Measurements from ENCODE around the gene LMNA. TPM values are rescaled to one million over a fixed set of nuclear protein-coding genes. Genes with fewer than 3 reads are reported as not detected.
"Not testable (repeated sequence)": the region's sequence is repeated elsewhere in the genome, so short reads cannot be mapped to it uniquely, and the experiment has no call there.

Gene LMNA
- polyA plus RNA-seq, 1 experiment: 365 TPM

- Histone ChIP-seq H3K27me3 (ENCODE audit: control insufficient read depth, insufficient read depth, low read length) (no peaks in the 10 kb centered on the region), H3K4me3 (ENCODE audit: low read depth, low read length) (no peak overlapping the region), H3K27ac (ENCODE audit: low read depth, low read length) (peak overlapping the region; percentile 99), H3K9me3 (ENCODE audit: control insufficient read depth, insufficient read depth, low read length) (no peaks in the 10 kb centered on the region)
- DNase-seq (ENCODE audit: low read depth, low spot score): no peak
- CTCF ChIA-PET: interaction anchor here (32.7 kb wide), 1 partner anchor 27 kb away, joined by 682 read pairs; no protein-coding TSS in a partner anchor
- POLR2A ChIA-PET: interaction anchor here (5.8 kb wide), 1 partner anchor 11 kb away, joined by 125 read pairs; the partner anchor contains the start of gene LMNA
- TF ChIP-seq, protein P1, sequence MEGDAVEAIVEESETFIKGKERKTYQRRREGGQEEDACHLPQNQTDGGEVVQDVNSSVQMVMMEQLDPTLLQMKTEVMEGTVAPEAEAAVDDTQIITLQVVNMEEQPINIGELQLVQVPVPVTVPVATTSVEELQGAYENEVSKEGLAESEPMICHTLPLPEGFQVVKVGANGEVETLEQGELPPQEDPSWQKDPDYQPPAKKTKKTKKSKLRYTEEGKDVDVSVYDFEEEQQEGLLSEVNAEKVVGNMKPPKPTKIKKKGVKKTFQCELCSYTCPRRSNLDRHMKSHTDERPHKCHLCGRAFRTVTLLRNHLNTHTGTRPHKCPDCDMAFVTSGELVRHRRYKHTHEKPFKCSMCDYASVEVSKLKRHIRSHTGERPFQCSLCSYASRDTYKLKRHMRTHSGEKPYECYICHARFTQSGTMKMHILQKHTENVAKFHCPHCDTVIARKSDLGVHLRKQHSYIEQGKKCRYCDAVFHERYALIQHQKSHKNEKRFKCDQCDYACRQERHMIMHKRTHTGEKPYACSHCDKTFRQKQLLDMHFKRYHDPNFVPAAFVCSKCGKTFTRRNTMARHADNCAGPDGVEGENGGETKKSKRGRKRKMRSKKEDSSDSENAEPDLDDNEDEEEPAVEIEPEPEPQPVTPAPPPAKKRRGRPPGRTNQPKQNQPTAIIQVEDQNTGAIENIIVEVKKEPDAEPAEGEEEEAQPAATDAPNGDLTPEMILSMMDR (IDR thresholded peaks at IDR 0.05; ENCODE audit: low read depth, low read length): no peak
Observed at GRCh38 chr1:156124557-156125483, 10.3 kb downstream of the LMNA start.

GRCh38 chr1:156125544-156125943, 11.0 kb downstream of the LMNA start:
- H3K27ac ChIP-seq (ENCODE audit: low read depth, low read length): peak overlapping the region; percentile 99
- POLR2A ChIA-PET: interaction anchor here (5.8 kb wide), 1 partner anchor 12 kb away, joined by 125 read pairs; the partner anchor contains the start of gene LMNA
- H3K4me3 ChIP-seq (ENCODE audit: low read depth, low read length); H3K9me3 ChIP-seq (ENCODE audit: control insufficient read depth, insufficient read depth, low read length); H3K27me3 ChIP-seq (ENCODE audit: control insufficient read depth, insufficient read depth, low read length); DNase-seq (ENCODE audit: low read depth, low spot score): not testable (repeated sequence)
- CTCF ChIA-PET: interaction anchor here (32.7 kb wide), 1 partner anchor 28 kb away, joined by 682 read pairs; no protein-coding TSS in a partner anchor

DNA sequence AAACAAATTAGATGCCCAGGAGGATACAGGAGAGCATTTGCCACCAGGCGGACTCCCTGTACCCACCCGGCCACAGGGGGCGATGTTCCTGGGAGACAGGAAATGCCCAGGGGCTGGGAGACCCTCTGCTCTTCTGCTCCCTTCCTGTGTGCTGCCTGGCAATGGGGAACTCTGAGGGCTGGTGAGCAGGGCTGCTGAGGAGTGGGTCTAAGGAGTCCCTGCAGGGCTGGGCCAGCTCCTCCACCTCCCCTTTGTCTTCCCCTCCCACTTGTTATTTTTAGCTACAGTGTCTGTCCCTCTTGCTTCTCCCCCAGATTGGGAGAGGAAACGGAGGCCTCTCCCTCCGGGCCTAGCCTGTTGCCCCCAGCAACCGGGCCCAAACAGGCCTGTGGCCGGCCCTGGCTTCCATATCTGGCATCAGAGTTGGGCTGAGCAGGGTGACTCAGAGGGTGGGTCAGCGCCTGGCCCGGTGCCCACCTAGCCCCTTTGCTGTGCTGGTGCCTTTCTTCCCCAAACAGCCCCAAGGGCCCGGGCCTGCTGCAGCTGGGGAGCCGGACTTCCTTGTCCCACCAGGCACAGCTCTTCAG, 11.6 kb downstream of the LMNA start:
- H3K9me3 ChIP-seq (ENCODE audit: control insufficient read depth, insufficient read depth, low read length): no peaks in the 10 kb centered on the region
- ChIA-PET POLR2A (interaction anchor here (1.1 to 5.8 kb wide), 2 partner anchors 12 to 120 kb away, joined by 7 to 125 read pairs; partner anchors contain the start of gene LMNA), CTCF (interaction anchor here (32.7 kb wide), 1 partner anchor 28 kb away, joined by 682 read pairs; no protein-coding TSS in a partner anchor)
- peak; percentile 90 for DNase-seq (ENCODE audit: low read depth, low spot score)
- H3K4me3 ChIP-seq (ENCODE audit: low read depth, low read length): peak overlapping the region; percentile 43
- H3K27ac ChIP-seq (ENCODE audit: low read depth, low read length): peak overlapping the region; percentile 99
- H3K27me3 ChIP-seq (ENCODE audit: control insufficient read depth, insufficient read depth, low read length): no peaks in the 10 kb centered on the region
- TF ChIP-seq, protein P1 (IDR thresholded peaks at IDR 0.05; ENCODE audit: low read depth, low read length): peak; percentile 57

DNA sequence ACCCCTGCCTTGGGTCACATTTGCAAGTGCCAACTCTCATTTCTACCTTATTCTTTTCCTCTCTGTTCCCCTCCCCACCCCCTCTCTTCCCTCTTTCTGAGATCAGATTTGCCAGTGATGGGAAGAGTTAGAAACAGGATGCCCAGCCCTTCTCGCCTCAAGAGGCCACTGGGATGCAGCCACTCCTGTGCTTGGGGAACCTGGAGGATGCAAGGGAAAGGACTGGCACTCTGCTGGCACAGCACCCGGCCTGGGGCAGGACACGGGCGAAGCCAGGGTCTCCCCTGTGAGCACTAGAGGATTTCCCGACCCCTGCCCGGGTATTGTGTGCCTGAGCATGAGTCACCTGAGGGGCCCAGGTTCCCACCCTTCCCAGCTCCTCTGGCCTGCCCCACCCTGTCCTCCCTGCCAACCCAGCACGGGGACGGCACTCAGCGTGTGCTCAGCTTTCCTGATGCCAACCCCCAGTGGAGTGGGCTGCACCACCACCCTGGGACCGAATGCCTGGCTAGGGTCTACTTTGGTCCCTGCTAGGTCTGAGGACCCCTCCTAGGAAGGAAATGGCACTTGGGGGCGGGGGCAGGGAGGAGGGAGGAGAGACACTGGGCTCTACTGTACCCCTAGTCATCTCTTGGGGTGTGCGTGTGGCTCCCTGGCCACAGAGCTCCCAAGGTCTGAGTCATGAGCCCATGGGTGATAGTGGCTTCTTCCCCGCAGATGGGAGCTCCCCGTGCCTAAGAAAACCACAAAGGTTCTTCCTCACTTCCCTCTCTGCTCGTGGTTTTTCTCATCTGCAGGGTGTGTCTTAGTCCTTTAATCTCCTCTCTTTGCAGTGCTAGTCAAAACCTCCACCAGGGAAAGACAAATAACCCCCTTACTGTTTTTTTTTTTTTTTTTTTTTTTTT, 12.4 kb downstream of the LMNA start:
- Histone ChIP-seq H3K4me3 (ENCODE audit: low read depth, low read length) (peak overlapping the region; percentile 37), H3K27me3 (ENCODE audit: control insufficient read depth, insufficient read depth, low read length) (no peaks in the 10 kb centered on the region), H3K9me3 (ENCODE audit: control insufficient read depth, insufficient read depth, low read length) (no peaks in the 10 kb centered on the region), H3K27ac (ENCODE audit: low read depth, low read length) (peak overlapping the region; percentile 99)
- POLR2A ChIA-PET: interaction anchor here (0.6 to 5.8 kb wide), 8 partner anchors 9 to 120 kb away, joined by 3 to 125 read pairs (median 4); partner anchors contain the start of genes LMNA and PMF1
- TF ChIP-seq, protein P1 (IDR thresholded peaks at IDR 0.05; ENCODE audit: low read depth, low read length): no peak
- CTCF ChIA-PET: interaction anchor here (32.7 kb wide), 1 partner anchor 29 kb away, joined by 682 read pairs; no protein-coding TSS in a partner anchor
- peak; percentile 78 for DNase-seq (ENCODE audit: low read depth, low spot score)
